PC-3 (cell line): ENCODE measurements around the gene NEK11. TPM values are rescaled to one million over a fixed set of nuclear protein-coding genes. Genes with fewer than 3 reads are reported as not detected.

Experiments used
- ATAC-seq: fragments of 200-7000 bp; cut with Tn5 transposase; 2 replicates; pipeline ENCODE4 v1.9.1; 2020; ENCODE audit warnings: mild to moderate bottlenecking, moderate library complexity
- BruUV-seq: library from RNA; stranded (reverse); fragments of 400-500 nt; replicated peaks from 2 replicates; lab custom pipeline; 2021; lab: Mats Ljungman, UMichigan
- CTCF ChIA-PET: fragments of 300-600 bp; sonication (Branson Sonifier 250); formaldehyde crosslinking; loops from one replicate; lab custom pipeline; 2022; ENCODE audit warnings: antibody characterized with exemption; lab: Charles Lee
- POLR2A ChIA-PET: fragments of 300-600 bp; sonication (Branson Sonifier 250); formaldehyde crosslinking; loops from one replicate; lab custom pipeline; 2022; ENCODE audit warnings: antibody characterized with exemption; ENCODE audit not compliant: unreplicated experiment; lab: Charles Lee
- DNase-seq: peaks from one replicate; pipeline ENCODE4 v3.0.0-alpha.2; 2015
- H2AFZ ChIP-seq: fragments of 300-600 bp; sonication (generic); 2 replicates; pipeline ENCODE4 v1.6.0; 2016; ENCODE audit warnings: antibody characterized with exemption, low read length
- H3F3A ChIP-seq: fragments of 300-600 bp; sonication (generic); one replicate; pipeline ENCODE4 v1.6.0; 2017; ENCODE audit warnings: antibody characterized with exemption, low read length, control low read depth, mild to moderate bottlenecking; ENCODE audit not compliant: unreplicated experiment
- H3K27ac ChIP-seq: fragments of 300-600 bp; sonication (generic); 2 replicates; pipeline ENCODE4 v1.5.1; 2016; ENCODE audit warnings: mild to moderate bottlenecking, low read length
- H3K27me3 ChIP-seq: fragments of 300-600 bp; sonication (generic); 2 replicates; pipeline ENCODE4 v1.6.1; 2016; ENCODE audit warnings: low read length, mixed read lengths
- H3K36me3 ChIP-seq: fragments of 300-600 bp; sonication (generic); 2 replicates; pipeline ENCODE4 v1.6.1; 2016; ENCODE audit warnings: low read depth, mixed run types, low read length, mixed read lengths
- H3K4me1 ChIP-seq: fragments of 300-600 bp; sonication (generic); 2 replicates; pipeline ENCODE4 v1.5.1; 2016; ENCODE audit warnings: low read length; ENCODE audit not compliant: insufficient read depth
- H3K4me2 ChIP-seq: fragments of 300-600 bp; sonication (generic); 2 replicates; pipeline ENCODE4 v1.6.0; 2016; ENCODE audit warnings: low read length
- H3K4me3 ChIP-seq: fragments of 300-600 bp; sonication (generic); 2 replicates; pipeline ENCODE4 v1.5.1; 2016; ENCODE audit warnings: mild to moderate bottlenecking, low read length, mixed read lengths
- H3K79me2 ChIP-seq: fragments of 300-600 bp; sonication (generic); 2 replicates; pipeline ENCODE4 v1.6.1; 2017; ENCODE audit warnings: low read length, mixed read lengths
- H3K9ac ChIP-seq: fragments of 300-600 bp; sonication (generic); 2 replicates; pipeline ENCODE4 v1.6.0; 2016; ENCODE audit warnings: mild to moderate bottlenecking, low read length
- H3K9me2 ChIP-seq: fragments of 300-600 bp; sonication (generic); replicated peaks from 2 replicates; pipeline ENCODE4 v1.6.1; 2016; ENCODE audit warnings: mixed run types, low read length, mixed read lengths
- H3K9me3 ChIP-seq: fragments of 300-600 bp; sonication (generic); 2 replicates; pipeline ENCODE4 v1.6.1; 2016; ENCODE audit warnings: low read length, mixed read lengths
- H4K20me1 ChIP-seq: fragments of 300-600 bp; sonication (generic); 2 replicates; pipeline ENCODE4 v1.6.1; 2016; ENCODE audit warnings: low read length, mixed read lengths
- CTCF ChIP-seq: fragments of 300-600 bp; sonication (generic); conservative IDR thresholded peaks from 2 replicates; pipeline ENCODE4 v1.5.1; 2017; ENCODE audit warnings: antibody characterized with exemption, low read depth, mild to moderate bottlenecking, low read length
- EZH2 ChIP-seq: fragments of 300-600 bp; sonication (generic); IDR thresholded peaks from one replicate; pipeline ENCODE4 v1.6.1; 2017; ENCODE audit warnings: antibody characterized with exemption, mild to moderate bottlenecking, low read length; ENCODE audit not compliant: unreplicated experiment
- EZH2phosphoT487 ChIP-seq: fragments of 300-600 bp; sonication (generic); IDR thresholded peaks from 2 replicates; pipeline ENCODE4 v1.6.1; 2018; ENCODE audit warnings: mild to moderate bottlenecking, antibody characterized with exemption, low read length, borderline replicate concordance
- intact Hi-C: fragments of 100-400 bp; cut with micrococcal nuclease; formaldehyde crosslinking; loops from 2 replicates; pipeline ENCODE4 v1.9.0; 2023
- total RNA-seq: library from RNA; depleted of rRNA; stranded (reverse); fragments of >200 nt; gene quantifications from 2 replicates; pipeline ENCODE4 v1.2.3, GENCODE V29; 2014; rRNA removed

The NEK11 gene
- total RNA-seq, 1 experiment from 2014 or later = 3.1 TPM

DNA sequence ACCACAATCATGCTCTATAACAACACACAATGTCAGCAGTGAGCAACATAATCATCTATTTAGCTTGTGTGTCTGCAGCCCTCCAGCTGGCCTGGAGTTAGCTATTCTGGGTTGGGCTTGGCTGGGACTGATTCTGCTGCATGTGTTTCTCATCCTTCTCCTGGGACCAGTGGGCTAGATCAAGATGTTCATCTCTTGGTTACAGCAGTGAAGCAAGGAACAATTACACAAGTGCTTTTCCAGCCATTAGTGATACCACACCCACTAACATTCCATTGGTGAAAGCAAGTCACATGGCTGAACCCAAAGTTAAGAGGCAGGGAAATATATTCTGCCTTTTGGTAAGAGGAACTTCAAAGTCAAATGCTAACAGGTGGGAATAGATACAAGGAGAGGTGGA, 369.5 kb downstream of the NEK11 start:
- POLR2A ChIA-PET = no interaction called here
- Histone ChIP-seq H3K9ac (no peak overlapping the region), H3F3A (no peaks in the 10 kb centered on the region), H2AFZ (no peak overlapping the region), H4K20me1 (no peaks in the 10 kb centered on the region), H3K9me3 (no peaks in the 10 kb centered on the region), H3K4me1 (no peaks in the 10 kb centered on the region), H3K4me2 (no peak overlapping the region), H3K27me3 (no peaks in the 10 kb centered on the region), H3K36me3 (no peaks in the 10 kb centered on the region), H3K79me2 (no peaks in the 10 kb centered on the region), H3K4me3 (no peak overlapping the region), H3K27ac (no peak overlapping the region), H3K9me2 (no peaks in the 10 kb centered on the region)
- intact Hi-C loops = no loop called here
- CTCF ChIA-PET = no interaction called here
- BruUV-seq = no TSS peak
- TF ChIP-seq CTCF = no peak
- no peak for TF ChIP-seq EZH2
- TF ChIP-seq EZH2phosphoT487 = no peak
- ATAC-seq = no peak
- DNase-seq = no peak

- no peak overlapping the region for H3K4me3 ChIP-seq
- no TSS peak for BruUV-seq
- H3K9ac ChIP-seq = no peak overlapping the region
- no peaks in the 10 kb centered on the region for H3K9me2 ChIP-seq
- ATAC-seq = no peak
- H3K4me1 ChIP-seq = peaks cover 9% of the 10 kb centered on the region
- TF ChIP-seq EZH2 = no peak
- TF ChIP-seq EZH2phosphoT487 = no peak
- TF ChIP-seq CTCF = no peak
- H3F3A ChIP-seq = no peaks in the 10 kb centered on the region
- POLR2A ChIA-PET = no interaction called here
- H2AFZ ChIP-seq = no peak overlapping the region
- no peak overlapping the region for H3K4me2 ChIP-seq
- H3K27me3 ChIP-seq = no peaks in the 10 kb centered on the region
- H3K79me2 ChIP-seq = no peaks in the 10 kb centered on the region
- no peak overlapping the region for H3K27ac ChIP-seq
- CTCF ChIA-PET = no interaction called here
- intact Hi-C loops = no loop called here
- no peaks in the 10 kb centered on the region for H4K20me1 ChIP-seq
- no peaks in the 10 kb centered on the region for H3K36me3 ChIP-seq
- DNase-seq = no peak
- no peaks in the 10 kb centered on the region for H3K9me3 ChIP-seq
Measured at GRCh38 chr3:131397889-131398288, 371.2 kb downstream of the NEK11 start.

Other genes with a start within 250 kb of the NEK11 start
- 34.0 and 49.1 TPM in 2 replicates for gene ATP2C1, start 132.8 kb upstream of the NEK11 start, total RNA-seq
- 2.8 and 2.9 TPM in 2 replicates for gene ASTE1, start 52 bp upstream of the NEK11 start, total RNA-seq